ENCODE measurements around the gene SPAM1.
"Not testable (repeated sequence)": the region's sequence is repeated elsewhere in the genome, so short reads cannot be mapped to it uniquely, and the experiment has no call there.

Gene SPAM1

DNA sequence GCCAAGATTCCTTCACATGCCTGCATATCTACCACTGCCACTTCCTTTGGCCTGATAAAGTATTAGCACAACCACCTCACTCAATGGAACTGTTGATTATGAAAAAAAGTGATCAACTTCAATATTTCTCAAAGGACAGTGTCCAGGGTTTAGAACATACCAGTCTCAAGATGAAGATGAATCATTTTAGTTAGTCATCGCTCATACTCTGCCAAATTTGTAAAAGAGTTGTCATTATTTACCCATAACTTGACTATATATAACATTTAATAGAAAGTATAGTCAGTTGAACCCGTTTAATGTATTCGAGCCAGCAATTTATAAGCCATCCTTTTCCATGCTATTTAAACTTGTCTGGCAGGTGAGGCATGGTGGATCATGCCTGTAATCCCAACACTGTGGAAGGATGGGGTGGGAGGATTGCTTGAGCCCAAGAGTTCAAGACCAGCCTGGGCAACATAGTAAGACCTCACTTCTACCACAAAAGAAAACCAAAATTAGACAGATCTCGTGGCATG lies 33.2 kb downstream of the SPAM1 start:
- no peak for DNase-seq (ENCODE audit: low spot score)

DNA sequence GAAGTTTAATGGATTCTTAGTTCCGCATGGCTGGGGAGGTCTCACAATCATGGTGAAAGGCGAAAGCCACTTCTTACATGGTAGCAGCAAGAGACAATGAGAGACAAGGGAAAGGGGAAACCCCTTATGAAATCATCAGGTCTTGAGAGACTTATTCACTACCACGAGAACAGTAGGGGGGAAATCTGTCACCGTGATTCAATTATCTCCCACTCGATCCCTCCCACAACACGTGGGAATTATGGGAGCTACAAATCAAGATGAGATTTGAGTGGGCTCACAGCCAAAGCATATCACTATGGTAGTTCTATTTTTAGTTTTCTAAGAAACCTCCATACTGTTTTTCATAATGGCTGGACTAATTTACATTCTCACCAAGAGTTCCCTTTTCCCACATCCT lies 36.7 kb downstream of the SPAM1 start:
- DNase-seq (ENCODE audit: low spot score), result no peak

DNA sequence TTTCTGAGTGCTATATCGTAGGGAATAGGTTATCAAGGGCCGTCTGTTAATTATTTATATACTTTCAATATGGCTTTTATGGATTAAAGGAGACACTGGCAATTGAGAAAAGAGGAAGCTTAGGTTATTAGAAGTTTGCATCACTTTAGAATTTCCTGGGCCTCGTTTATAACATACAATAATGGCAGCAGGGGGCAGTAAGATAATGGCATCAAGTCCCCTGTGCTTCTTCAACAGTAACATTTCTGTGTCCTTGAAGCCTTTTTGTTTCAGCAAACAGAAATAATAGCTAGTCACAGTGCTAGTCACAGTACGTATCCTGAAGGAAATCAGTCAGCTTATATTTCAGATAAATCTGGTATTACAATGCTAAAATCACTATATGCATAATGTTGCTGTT lies 41.9 kb downstream of the SPAM1 start:
- DNase-seq (ENCODE audit: low spot score), result no peak

DNA sequence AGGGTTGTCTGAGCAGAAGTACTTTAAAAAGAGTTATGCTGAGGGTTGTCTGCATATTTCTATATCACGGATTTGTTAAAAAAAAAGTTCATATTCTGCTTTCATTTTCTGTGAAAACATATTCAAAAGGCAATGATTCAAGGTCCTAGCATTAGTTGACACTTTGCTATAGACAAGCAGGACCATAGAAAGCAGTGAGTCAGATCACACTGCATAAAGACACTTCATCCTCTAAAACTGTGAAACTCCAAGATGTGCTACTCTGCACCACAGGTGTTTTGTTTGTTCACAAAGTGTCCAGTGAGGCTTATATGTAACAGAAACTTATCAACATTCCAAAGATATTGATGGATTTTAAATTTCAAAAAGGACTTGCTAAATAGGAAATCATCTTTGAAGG lies 47.0 kb downstream of the SPAM1 start:
- DNase-seq (ENCODE audit: low spot score), result no peak

DNA sequence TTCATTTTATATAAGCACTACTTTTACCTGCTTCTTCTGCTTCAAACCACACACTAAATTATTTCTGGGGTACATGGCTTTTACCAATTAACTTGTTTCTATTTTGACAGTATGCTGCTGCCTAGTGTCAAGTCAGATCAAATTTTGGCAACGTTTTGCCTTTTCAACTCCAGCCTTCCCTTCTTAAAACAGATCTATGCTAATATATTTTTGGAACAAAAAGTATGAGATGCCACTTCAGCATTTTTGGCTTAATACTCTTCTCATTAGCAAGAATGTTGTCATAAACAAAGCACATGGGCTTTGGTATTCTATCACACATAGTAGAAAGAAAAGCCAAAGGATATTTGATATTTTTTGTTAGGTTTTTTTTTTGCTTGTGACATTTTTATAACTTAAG lies 47.8 kb downstream of the SPAM1 start:
- DNase-seq (ENCODE audit: low spot score), result no peak

DNA sequence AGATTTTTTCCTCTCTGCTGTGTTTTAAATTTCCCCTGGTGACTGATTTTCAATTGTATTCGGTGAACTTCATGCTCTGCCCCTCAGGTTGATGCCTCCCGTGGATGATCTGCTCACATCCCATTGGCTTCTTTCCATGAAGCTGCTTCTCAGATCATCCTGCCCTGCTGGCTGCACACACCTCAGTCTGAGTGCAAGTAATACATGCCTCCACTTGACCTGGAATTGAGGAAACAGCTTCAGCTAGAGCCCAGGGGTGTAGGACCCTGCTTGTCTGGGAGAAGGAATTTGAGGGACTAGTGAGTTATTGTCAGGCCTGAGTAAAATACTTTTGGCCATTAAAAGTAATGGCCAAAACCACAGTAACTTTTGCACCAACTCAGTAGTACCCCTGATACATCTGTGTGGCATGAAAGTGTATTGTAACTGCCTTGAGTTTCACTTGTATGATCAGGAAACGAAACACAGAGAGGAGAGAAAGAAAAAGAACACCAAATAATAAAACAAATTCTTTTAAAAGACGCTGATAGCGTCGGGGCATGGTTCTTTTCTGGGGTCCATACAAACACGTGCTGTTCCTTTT lies 49.4 kb downstream of the SPAM1 start:
- DNase-seq (ENCODE audit: low spot score), result no peak

DNA sequence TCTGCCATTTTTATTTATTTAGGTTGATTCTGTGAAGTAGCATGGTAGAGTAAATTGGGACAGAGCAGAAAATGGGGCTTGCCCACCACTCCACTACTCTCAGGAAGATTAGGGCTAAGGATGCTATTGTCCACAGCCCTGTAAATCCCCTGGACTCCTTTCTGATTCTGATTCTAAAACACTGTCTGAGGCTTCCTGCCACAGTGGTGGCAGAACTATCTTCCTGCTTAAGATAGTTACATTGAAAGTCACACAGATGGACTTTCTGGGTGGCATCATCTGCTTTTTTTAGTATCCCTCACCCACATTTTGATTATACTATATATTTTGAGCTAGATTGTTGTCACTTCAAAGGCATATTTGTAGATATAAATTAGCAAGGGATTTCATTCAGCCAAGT lies 50.0 kb downstream of the SPAM1 start:
- DNase-seq (ENCODE audit: low spot score), result no peak

DNA sequence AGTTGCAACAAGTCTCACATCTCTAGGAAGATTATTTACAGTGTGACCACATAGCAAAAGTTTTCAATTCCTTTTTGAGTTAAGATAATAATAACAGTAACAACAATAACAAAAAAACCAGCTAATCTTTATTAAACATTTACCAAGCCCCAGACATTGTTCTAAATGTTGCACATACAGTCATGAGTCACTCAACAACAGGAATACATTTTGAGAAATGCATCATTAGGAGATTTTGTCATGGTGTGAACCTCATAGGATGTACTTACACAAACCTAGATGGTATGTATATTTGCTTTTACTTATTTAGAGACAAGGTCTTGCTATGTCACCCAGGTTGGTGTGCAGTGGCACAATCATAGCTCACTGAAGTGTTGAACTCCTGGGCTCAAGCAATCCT lies 52.0 kb downstream of the SPAM1 start:
- DNase-seq (ENCODE audit: low spot score), result no peak

DNA sequence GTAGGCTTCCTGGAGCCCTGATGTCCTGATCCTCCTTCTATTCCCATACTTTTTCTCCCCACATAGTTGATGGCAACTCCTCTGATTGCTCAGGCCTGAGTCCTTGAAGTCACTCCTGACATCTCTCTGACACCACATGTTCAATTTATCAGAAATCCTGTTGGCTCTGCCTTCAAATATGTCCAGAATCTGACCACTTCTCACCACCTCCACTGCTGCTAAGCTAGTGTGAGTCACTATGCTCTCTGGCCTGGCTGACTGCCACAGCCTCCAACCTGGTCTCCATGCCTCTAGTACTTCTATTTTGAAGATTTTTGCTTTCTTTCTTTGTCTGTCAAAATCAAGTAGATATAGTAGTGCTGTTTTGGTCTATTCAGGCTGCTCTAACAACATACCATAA lies 54.8 kb downstream of the SPAM1 start:
- no peak for DNase-seq (ENCODE audit: low spot score)

DNA sequence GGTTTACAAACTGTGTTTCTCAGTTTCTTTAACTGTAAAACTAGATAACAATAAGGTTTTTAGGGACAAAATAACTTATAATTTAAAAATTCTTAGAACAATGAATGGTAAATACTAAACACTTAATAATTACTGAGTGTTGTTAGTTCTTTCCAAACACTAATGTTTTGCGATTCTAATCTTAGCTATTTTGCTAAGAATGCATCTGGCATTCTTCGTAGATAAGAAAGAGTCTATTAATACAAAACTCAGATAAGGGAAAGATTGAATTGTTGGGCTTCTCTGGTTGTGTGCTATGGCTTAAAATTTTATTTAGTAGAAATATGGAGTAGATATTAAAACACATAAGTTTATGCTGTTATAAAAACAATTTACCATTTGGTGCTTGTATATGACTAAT lies 62.4 kb downstream of the SPAM1 start:
- no peak for DNase-seq (ENCODE audit: low spot score)

DNA sequence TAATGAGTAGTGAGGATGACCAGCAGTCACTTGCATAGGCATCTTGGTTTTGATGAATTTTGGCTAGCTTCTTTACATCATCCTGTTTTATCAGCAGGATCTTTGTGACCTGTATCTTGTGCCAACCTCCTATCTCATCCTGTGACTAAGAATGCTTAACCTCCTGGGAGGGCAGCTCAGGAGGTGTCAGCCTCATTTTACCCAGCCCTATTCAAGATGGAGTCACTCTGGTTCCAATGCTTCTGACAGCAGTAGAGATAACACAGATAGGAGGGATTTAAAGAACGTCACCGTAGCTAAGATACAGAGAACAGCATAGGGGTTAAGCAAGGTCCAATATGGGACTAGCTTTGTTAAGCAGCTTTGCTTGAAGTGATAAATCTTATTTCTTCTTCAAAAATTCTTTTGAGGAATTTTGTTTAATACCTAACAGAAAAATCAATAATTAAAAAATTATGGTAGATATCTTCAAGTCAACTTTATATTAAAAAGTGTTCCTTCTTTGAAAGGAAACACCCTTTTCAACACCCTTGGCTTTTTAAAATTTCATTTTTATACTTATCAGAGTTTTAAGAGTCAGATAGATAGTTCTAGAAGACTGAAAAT lies 68.0 kb downstream of the SPAM1 start:
- no peak for DNase-seq (ENCODE audit: low spot score)

DNA sequence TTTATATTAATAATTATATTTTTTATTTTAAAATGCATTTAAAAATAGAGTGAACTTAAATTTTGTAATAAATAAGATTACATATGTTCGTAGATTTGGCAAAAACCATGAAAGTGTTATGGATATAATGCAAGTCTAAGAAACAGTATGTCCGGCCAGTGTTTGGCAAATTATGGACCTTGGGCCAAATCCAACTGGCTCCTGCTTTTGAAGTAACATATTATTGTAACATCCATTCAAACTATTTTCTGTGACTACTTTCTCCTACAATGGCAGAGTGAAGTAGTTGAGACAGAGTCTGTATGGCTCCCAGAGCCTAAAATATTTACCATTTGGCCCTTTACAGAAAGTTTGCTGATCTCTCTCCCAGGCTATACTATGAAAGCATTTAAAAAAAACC lies 69.0 kb downstream of the SPAM1 start:
- DNase-seq (ENCODE audit: low spot score), result no peak

DNA sequence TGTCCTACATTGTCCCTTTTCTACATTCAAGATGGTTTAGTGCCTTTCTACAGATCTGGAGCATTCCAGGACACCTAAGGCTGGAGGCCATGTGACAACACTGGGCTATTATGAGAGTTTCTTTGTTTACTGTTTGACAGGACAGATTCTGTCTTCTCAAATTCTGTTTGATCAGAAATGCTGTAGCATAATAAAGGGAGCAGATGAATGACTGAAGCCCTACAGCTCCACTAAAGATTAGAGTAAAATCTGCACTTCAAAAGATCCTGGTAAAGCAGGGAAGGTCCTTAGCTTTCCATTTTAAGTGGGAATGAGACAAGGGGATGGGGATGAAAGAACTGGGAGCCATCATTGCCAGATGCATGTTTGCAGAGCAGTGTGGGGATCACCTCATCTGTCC lies 69.4 kb downstream of the SPAM1 start:
- DNase-seq (ENCODE audit: low spot score), result no peak

DNA sequence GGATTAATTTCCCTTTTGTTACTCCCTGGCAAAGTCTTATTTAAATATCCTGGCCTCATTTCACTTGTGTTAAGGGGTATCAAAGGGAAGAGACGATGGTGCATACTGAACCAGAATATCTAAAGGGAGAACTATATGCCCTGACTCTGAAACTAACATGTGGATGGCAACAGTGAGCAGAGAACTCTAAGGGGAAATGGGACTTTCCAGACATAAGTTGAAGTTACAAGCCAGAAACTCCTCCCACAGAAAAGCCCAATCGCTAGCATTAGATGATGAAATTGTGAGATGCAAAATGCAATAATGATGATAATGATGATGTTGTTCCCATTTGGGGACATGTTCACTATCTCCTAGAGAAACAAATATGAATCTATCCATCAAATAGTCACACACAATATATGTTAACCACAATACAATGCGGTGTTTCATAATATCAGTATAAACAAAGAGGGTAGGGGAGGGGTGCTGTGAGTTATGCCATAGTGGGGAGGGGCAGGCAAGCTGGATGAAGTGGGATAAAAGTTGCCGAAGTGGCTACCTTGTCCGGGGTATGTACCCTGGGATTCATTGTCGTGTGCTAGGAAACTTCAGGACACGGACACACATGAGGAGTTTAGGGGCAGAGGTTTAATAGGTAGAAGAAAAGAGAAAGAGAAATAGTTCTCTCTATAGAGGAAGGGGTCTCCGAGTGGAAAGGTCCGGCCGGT lies 70.7 kb downstream of the SPAM1 start:
- no peak for DNase-seq (ENCODE audit: low spot score)

DNA sequence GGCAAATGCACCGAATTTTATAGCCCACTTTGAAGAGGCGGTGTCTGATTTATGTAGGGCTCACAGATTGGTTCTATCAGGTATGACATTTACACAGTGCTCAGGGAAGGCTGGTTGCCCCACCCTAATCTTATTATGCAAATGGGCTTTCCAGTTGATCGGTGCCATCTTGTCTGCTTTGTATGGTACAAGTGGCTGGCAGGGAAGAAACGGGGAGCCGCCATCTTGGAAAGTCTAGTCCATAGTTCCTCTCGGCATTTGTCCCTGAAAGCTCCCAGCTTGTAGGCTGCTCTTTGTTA lies 71.2 kb downstream of the SPAM1 start:
- DNase-seq (ENCODE audit: low spot score), result no peak

DNA sequence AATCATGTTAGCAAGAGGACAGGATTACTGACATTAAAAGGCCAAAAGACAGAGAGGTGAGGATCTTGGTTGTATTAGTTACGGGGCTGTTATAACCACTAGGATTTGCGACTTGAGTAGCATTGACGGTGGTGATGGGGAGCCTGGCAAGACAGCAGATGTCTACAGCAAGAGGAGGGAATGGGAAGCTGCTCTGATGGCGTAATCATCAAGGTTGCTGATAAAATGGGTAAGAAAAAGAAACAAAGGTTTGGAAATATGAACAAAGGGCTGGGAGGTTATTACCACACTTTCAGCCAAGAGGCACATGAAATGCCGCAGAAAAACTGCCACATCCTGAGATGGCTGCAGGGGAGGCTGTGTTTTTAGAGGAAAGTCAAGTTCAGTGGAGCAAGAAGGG lies 73.9 kb downstream of the SPAM1 start:
- no peak for DNase-seq (ENCODE audit: low spot score)

DNA sequence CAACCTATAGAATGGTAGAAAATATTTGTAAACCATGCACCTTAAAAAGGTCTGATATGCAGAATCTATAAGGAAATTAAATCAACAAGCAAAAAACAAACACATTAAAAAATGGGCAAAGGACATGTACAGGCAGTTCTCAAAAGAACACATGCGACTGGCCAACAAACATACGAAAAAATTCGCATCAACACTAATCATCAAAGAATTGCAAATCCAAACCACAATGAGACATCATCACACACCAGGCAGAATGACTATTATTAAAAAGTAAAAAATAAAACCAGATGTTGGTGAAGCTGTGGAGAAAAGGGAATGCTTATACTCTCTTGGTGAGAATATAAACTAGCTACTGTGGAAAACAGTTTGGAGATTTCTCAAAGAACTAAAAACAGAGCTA lies 74.7 kb downstream of the SPAM1 start:
- DNase-seq (ENCODE audit: low spot score), result no peak

DNA sequence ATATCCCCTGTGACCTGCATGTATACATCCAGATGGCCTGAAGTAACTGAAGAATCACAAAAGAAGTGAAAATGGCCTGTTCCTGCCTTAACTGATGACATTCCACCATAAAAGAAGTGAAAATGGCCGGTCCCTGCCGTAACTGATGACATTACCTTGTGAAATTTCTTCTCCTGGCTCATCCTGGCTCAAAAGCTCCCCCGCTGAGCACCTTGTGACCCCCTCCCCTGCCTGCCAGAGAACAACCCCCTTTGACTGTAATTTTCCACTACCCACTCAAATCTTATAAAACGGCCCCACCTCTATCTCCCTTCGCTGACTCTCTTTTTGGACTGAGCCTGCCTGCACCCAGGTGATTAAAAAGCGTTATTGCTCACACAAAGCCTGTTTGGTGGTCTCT lies 83.3 kb downstream of the SPAM1 start:
- DNase-seq (ENCODE audit: low spot score), result not testable (repeated sequence)

DNA sequence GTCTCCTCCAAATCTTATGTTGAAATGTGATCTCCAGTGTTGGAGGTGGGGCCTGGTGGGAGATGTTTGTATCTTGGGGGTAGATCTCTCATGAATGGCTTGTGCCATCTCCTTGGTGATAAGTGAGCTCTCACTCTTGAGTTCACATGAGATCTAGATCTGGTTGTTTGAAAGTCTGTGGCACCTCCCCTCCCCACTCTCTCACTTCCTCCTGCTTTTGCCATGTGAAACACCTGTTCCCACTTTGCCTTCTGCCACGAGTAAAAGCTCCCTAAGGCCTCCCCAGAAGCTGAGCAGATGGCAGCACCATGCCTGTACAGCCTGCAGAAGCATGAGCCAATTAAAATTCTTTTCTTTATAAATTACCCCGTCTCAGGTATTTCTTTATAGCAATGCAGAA lies 84.3 kb downstream of the SPAM1 start:
- no peak for DNase-seq (ENCODE audit: low spot score)
